Activated CD4-positive, alpha-beta memory T cell treated with anti-CD3 and anti-CD28 coated beads, Interleukin-2, amount 10 ng/mL, durations not matched to agents 7 days and 5 days (primary cell): ENCODE results near the gene ZNF595. TPM values are rescaled to one million over a fixed set of nuclear protein-coding genes. Genes with fewer than 3 reads are reported as not detected.
"Not testable (repeated sequence)": the region's sequence is repeated elsewhere in the genome, so short reads cannot be mapped to it uniquely, and the experiment has no call there.

Experiments
- CTCF ChIA-PET: fragments of 350-600 bp; sonication (Branson Sonifier 250); formaldehyde crosslinking; loops from one replicate; lab custom pipeline; 2021; ENCODE audit warnings: antibody characterized with exemption, inconsistent platforms; lab: Charles Lee
- POLR2A ChIA-PET: fragments of 350-600 bp; sonication (Branson Sonifier 250); formaldehyde crosslinking; loops from one replicate; lab custom pipeline; 2021; ENCODE audit warnings: antibody characterized with exemption; lab: Charles Lee
- DNase-seq: peaks from one replicate; pipeline ENCODE4 v3.0.0-alpha.2; 2020
- H3K27ac Mint-ChIP-seq: one replicate; pipeline ENCODE4 v1.8.0; 2021; ENCODE audit warnings: mild to moderate bottlenecking, mixed read lengths
- H3K27me3 Mint-ChIP-seq: one replicate; pipeline ENCODE4 v1.8.0; 2021; ENCODE audit warnings: mixed read lengths
- H3K36me3 Mint-ChIP-seq: one replicate; pipeline ENCODE4 v1.8.0; 2021; ENCODE audit warnings: low read depth, mixed read lengths
- H3K4me1 Mint-ChIP-seq: one replicate; pipeline ENCODE4 v1.8.0; 2021; ENCODE audit warnings: mixed read lengths
- H3K4me3 Mint-ChIP-seq: one replicate; pipeline ENCODE4 v1.8.0; 2021; ENCODE audit warnings: mild to moderate bottlenecking, mixed read lengths
- H3K9me3 Mint-ChIP-seq: one replicate; pipeline ENCODE4 v1.8.0; 2021; ENCODE audit warnings: mixed read lengths
- total RNA-seq, 2 experiments: library from RNA; stranded (reverse); gene quantifications; one replicate each; pipeline ENCODE4 v1.2.3, GENCODE V29; 2021

ZNF595 gene
- total RNA-seq, 2 experiments from 2014 or later = 4.2 to 5.5 TPM

DNA sequence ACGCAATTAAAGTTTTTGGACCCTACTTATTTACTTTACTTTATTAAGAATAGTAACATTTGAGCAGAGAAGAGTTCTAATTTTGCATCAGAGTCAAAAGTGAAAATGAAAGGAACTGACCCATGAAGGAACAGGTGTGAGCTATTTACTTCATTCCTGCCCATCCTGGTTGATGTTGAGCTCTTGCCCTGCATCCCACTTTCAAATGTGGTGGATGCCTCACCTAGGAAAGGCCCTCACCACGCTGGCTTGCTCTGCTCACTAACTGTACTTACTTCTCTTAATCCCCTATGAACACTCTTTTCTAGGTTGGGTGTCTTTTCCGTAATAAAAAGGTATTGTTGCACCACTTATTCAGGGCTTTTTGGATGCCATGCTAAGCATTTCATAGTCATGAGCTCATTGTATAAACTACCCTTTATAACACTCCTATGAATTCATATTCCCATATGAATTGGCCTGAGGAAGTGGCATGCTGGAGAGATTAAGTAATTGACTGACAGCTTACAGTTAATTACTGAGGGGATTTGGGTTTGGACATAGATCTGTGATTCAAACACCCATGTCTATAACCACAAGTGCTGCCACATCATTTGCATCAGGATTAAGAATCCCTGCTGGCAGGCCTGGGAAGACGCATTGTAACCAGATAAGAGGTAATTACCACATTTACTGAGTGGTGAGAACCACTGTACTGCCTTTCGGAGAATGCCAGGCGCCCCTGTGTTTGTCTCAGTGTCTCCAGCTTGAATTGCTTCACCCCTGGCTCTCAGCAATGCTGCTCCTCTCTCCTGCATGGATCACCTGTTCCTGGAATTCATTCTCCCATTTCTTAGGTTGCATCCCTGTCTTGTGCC is 16.3 kb upstream of the ZNF595 start:
- H3K27me3 Mint-ChIP-seq, H3K27ac Mint-ChIP-seq, H3K4me1 Mint-ChIP-seq, H3K9me3 Mint-ChIP-seq, H3K4me3 Mint-ChIP-seq, DNase-seq, H3K36me3 Mint-ChIP-seq, POLR2A ChIA-PET: not testable (repeated sequence)
- CTCF ChIA-PET = interaction anchor here (1.8 kb wide), 1 partner anchor 9 kb away, joined by 3 read pairs; no protein-coding TSS in a partner anchor

DNA sequence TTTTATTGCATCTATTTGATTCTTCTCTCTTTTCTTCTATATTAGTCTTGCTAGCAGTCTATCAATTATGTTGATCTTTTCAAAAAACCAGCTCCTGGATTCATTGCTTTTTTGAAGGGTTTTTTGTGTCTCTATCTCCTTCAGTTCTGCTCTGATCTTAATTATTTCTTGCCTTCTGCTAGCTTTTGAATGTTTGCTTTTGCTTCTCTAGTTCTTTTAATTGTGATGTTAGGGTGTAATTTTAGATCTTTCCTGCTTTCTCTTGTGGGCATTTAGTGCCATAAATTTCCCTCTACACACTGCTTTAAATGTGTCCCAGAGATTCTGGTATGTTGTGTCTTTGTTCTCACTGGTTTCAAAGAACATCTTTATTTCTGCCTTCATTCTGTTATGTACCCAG is 14.9 kb upstream of the ZNF595 start:
- H3K36me3 Mint-ChIP-seq, H3K27ac Mint-ChIP-seq, DNase-seq, H3K9me3 Mint-ChIP-seq, CTCF ChIA-PET, H3K4me1 Mint-ChIP-seq, POLR2A ChIA-PET, H3K4me3 Mint-ChIP-seq, H3K27me3 Mint-ChIP-seq: not testable (repeated sequence)

DNA sequence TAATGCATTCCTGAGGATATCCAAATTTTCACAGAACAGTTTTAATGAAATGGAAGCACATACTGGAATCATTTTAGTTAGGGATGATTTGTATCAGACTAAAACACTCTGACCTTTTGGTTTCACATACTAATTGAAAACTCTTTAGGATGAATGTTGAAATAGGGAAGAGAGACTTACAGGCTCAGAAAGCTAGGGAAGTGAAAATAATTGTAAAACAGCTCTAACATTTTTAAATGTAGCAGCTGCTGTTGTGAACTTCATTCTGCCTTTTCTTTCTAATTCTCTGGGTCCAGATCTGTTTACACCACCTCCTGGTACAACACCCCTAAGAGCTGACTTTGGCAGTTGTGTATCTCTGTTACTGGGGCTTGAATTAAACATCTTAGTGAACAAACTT is 9.7 kb upstream of the ZNF595 start:
- H3K9me3 Mint-ChIP-seq, H3K36me3 Mint-ChIP-seq, H3K4me3 Mint-ChIP-seq, H3K4me1 Mint-ChIP-seq, DNase-seq, POLR2A ChIA-PET, H3K27ac Mint-ChIP-seq, H3K27me3 Mint-ChIP-seq: not testable (repeated sequence)
- CTCF ChIA-PET = interaction anchor here (0.6 to 1.2 kb wide), 2 partner anchors 15 to 54 kb away, joined by 3 read pairs; no protein-coding TSS in a partner anchor

DNA sequence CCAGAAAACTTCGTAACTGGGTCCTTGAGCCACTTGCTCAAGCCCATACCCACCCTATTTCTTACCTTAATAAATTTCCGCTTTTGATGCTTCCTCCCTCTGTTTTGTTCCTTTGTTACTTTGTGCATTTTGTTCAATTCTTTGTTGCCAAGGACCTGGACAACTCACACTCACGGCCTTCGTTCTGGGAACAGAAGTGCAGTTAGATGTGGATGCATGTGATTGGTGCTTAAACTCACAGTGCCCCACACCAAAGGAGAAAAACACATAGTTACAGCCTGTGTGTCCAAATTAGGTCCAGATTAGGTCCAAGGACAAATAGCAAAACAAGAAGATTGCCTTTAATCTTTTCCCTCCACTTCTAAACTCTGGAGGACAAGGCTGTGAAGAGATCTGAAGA is 1.9 kb upstream of the ZNF595 start:
- H3K4me1 Mint-ChIP-seq, CTCF ChIA-PET, H3K27me3 Mint-ChIP-seq, H3K4me3 Mint-ChIP-seq, H3K36me3 Mint-ChIP-seq, H3K9me3 Mint-ChIP-seq, DNase-seq, H3K27ac Mint-ChIP-seq: not testable (repeated sequence)
- POLR2A ChIA-PET = interaction anchor here (0.9 kb wide), 1 partner anchor 191 kb away, joined by 3 read pairs; no protein-coding TSS in a partner anchor

DNA sequence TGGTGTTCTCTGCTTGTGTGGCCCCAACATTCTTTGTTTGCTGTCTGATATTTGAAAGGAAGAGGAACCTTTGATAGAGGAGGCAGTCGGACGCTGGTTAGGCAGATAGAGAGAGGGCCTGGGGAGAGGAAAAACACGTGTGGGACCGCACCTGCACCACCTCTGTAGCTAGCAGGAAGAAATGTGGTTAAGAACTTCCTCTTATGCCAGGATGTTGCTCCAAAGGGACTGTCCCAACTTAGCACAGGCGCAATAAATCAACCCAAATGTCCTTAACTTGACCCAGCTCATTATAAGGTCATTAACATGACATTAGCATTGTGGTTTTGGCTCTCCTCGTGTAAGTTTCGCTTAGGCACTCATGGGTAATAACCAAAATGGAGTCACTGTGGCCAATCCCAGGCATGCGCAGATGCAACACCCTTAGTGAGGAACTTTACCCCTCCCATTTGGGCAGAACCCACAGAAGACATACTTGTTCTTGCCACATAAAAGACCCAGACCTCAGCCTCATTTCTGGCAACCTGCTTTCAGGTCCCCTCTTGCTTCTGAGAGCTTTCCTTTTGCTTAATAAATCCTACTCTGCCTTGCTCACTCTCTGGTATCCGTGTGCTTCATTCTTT is 1.4 kb upstream of the ZNF595 start:
- POLR2A ChIA-PET = interaction anchor here (0.6 to 2.6 kb wide), 4 partner anchors 73 to 443 kb away, joined by 3 to 16 read pairs (median 4); partner anchors contain the start of gene ZNF718
- DNase-seq = peak; percentile 21
- H3K4me3 Mint-ChIP-seq, H3K9me3 Mint-ChIP-seq, CTCF ChIA-PET, H3K27ac Mint-ChIP-seq, H3K27me3 Mint-ChIP-seq, H3K4me1 Mint-ChIP-seq, H3K36me3 Mint-ChIP-seq: not testable (repeated sequence)

DNA sequence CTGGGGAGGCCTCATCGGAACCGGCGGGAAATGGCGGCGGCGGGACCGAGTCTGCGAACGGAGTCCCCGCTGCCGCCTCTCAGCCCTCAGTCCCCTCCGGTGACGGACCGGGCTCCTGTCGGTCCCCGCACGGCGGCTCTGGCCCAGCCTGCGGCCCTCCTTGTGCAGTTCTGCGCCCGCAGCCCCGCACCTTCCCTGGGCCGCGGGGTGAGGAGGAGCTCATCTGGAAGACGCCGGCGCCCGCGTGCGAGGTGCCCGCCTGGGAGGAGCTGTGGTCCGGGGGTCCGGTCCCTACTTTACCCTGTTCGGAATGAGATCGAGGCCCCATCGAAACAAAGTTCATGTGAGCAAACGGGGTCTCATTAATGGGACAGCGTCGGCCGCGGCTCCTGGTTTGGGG is 400 bp downstream of the ZNF595 start:
- POLR2A ChIA-PET = interaction anchor here (0.9 to 2.6 kb wide), 5 partner anchors 9 to 420 kb away, joined by 3 to 16 read pairs (median 4); partner anchors contain the start of gene ZNF718
- not testable (repeated sequence) for H3K9me3 Mint-ChIP-seq, H3K36me3 Mint-ChIP-seq, DNase-seq, H3K4me3 Mint-ChIP-seq, H3K27ac Mint-ChIP-seq, H3K27me3 Mint-ChIP-seq, H3K4me1 Mint-ChIP-seq
- CTCF ChIA-PET = interaction anchor here (1.5 kb wide), 1 partner anchor 71 kb away, joined by 3 read pairs; the partner anchor contains the start of gene ZNF718

DNA sequence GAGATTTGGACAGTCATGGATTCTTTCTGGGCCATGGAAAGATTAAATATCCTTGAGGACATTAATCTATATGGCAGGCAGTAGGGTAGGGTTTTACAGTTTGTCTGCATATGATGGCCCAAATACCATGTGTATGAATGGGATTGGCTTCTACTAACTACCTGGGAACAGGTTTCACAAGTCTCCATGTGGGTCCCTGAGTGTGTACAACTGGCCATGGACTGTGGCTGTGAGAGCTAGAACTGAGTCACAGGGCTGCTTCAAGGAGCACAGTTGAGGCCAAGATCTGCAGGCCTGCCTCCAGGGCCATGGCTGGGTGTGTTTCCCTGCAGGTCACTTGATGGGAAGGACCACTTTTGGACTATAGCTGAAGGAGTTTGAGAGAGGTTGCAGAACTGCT is 11.6 kb downstream of the ZNF595 start:
- H3K4me1 Mint-ChIP-seq, DNase-seq, H3K4me3 Mint-ChIP-seq, CTCF ChIA-PET, H3K27ac Mint-ChIP-seq, POLR2A ChIA-PET, H3K27me3 Mint-ChIP-seq: not testable (repeated sequence)
- Mint-ChIP-seq H3K36me3 (peaks cover 14% of the 10 kb centered on the region), H3K9me3 (peaks cover 11% of the 10 kb centered on the region)

DNA sequence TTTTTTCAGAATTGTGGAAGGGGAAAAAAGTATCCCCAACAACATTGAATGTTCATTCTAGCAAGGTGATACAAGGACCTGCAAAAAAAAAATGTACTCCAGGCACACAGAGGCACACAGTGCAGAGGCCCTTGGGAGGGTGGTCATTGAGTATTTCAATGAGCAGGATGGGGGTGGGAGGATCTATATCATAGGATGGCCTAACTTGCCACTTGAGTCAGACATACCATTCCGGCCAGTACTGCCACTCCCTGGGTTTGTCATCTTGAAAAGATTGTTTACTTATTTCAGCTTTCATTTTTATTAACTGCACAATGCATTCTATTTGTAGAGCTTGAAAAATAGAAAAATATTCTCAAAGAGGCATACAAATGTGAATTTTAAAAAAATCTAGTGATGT is 18.7 kb downstream of the ZNF595 start:
- ChIA-PET CTCF (no interaction called here), POLR2A (no interaction called here)
- Mint-ChIP-seq H3K27ac (no peak overlapping the region), H3K4me3 (no peak overlapping the region), H3K27me3 (no peaks in the 10 kb centered on the region), H3K9me3 (peaks cover 49% of the 10 kb centered on the region), H3K36me3 (peaks cover 59% of the 10 kb centered on the region), H3K4me1 (no peaks in the 10 kb centered on the region)
- DNase-seq = no peak

DNA sequence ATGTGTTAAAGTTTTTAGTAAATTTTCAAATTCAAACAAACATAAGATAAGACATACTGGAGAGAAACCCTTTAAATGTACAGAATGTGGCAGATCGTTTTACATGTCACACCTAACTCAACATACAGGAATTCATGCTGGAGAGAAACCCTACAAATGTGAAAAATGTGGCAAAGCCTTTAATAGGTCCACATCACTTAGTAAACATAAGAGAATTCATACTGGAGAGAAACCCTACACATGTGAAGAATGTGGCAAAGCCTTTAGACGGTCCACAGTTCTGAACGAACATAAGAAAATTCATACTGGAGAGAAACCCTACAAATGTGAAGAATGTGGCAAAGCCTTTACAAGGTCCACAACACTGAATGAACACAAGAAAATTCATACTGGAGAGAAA is 32.8 kb downstream of the ZNF595 start:
- ChIA-PET POLR2A (no interaction called here), CTCF (no interaction called here)
- H3K4me3 Mint-ChIP-seq = no peak overlapping the region

DNA sequence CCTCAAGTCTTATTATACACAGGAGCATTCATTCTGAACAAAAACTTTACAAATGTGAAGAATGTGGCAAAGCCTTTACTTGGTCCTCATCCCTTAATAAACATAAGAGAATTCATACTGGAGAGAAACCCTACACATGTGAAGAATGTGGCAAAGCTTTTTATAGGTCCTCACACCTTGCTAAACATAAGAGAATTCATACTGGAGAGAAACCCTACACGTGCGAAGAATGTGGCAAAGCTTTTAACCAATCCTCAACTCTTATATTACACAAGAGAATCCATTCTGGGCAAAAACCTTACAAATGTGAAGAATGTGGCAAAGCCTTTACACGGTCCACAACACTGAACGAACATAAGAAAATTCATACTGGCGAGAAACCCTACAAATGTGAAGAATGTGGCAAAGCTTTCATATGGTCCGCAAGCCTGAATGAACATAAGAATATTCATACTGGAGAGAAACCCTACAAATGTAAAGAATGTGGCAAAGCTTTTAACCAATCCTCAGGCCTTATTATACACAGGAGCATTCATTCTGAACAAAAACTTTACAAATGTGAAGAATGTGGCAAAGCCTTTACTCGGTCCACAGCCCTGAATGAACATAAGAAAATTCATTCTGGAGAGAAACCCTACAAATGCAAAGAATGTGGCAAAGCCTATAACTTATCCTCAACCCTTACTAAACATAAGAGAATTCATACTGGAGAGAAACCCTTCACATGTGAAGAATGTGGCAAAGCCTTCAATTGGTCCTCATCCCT is 33.6 kb downstream of the ZNF595 start:
- peaks cover 60% of the 10 kb centered on the region for H3K9me3 Mint-ChIP-seq
- POLR2A ChIA-PET, H3K27me3 Mint-ChIP-seq, H3K27ac Mint-ChIP-seq, H3K4me3 Mint-ChIP-seq, CTCF ChIA-PET, H3K4me1 Mint-ChIP-seq, DNase-seq: not testable (repeated sequence)
- H3K36me3 Mint-ChIP-seq = peaks cover 51% of the 10 kb centered on the region

More for the DNA sequence above, 32.8 kb downstream of the ZNF595 start:
- no peak for DNase-seq
- Mint-ChIP-seq H3K4me1 (no peaks in the 10 kb centered on the region), H3K27ac (no peak overlapping the region), H3K27me3 (no peaks in the 10 kb centered on the region), H3K9me3 (peaks cover 59% of the 10 kb centered on the region), H3K36me3 (peaks cover 53% of the 10 kb centered on the region)

DNA sequence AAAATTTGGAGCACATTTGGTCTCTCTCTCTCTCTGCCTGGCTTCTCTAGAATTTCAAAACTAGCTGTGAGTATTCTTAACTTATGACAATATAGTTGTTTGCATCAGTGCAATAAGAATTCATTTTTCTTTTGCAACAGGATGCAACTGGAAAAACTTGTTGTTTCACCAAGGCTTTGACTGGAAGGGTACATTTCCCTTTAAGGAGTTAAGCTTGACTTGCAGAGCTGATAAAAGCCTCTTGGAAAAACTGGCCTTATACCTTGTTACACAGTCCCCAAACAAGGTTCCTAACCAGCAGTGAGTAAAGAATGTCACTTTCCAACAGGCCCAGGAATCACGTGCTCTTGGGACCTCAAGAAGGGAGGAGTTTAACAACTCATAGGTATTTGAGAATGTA is 45.3 kb downstream of the ZNF595 start:
- Mint-ChIP-seq H3K4me1 (no peaks in the 10 kb centered on the region), H3K4me3 (no peak overlapping the region), H3K9me3 (peaks cover 51% of the 10 kb centered on the region), H3K36me3 (peaks cover 7% of the 10 kb centered on the region), H3K27me3 (no peaks in the 10 kb centered on the region), H3K27ac (no peak overlapping the region)
- ChIA-PET CTCF (interaction anchor here (1.2 kb wide), 1 partner anchor 10 kb away, joined by 3 read pairs; no protein-coding TSS in a partner anchor), POLR2A (no interaction called here)
- no peak for DNase-seq

DNA sequence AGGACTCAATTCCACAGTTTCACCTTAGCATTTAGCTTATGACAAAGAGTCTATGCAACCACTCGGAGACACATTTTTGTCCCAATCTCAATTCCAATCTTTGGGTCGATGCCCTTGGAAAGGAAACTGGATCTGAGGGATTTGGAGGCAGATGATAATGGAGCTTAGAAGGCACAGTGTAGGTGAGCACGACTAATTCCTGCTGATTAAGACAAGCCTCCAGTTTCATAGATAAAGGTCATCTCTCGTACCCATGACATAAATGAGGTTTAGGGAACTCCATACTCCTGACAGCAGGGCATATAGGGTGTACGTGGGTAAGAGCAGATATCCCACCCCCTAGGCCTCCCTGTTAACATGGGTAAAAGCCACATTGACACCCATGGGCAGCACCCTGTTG is 46.7 kb downstream of the ZNF595 start:
- Mint-ChIP-seq H3K4me3 (no peak overlapping the region), H3K36me3 (peaks cover 9% of the 10 kb centered on the region)

DNA sequence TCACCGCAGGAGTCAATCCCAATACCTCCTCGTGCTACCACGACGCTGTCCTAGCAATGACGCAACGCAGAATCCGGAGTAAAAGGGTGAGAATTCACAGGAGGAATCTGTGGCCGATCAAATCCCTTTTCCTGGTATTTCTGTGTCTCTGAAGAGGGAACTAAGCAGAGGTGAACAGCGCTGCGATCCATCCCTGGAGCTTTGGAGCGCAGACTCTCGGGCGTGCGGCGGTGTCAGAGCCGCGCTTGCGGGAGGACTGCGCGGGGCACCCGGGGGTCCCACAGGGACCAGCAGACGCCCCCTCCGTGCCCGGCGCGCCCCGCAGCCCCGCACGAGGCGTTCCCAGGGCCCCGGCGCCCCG is 53.9 kb downstream of the ZNF595 start:
- ChIA-PET CTCF (no interaction called here), POLR2A (no interaction called here)
- H3K27me3 Mint-ChIP-seq = peaks cover 19% of the 10 kb centered on the region
- DNase-seq = no peak
- no peaks in the 10 kb centered on the region for H3K4me1 Mint-ChIP-seq
- peaks cover 73% of the 10 kb centered on the region for H3K9me3 Mint-ChIP-seq
- H3K4me3 Mint-ChIP-seq = no peak overlapping the region
- peaks cover 19% of the 10 kb centered on the region for H3K36me3 Mint-ChIP-seq
- H3K27ac Mint-ChIP-seq = no peak overlapping the region

More for the DNA sequence above, 46.7 kb downstream of the ZNF595 start:
- peaks cover 45% of the 10 kb centered on the region for H3K9me3 Mint-ChIP-seq
- ChIA-PET POLR2A (no interaction called here), CTCF (no interaction called here)
- DNase-seq = no peak
- H3K27ac Mint-ChIP-seq = no peak overlapping the region
- no peaks in the 10 kb centered on the region for H3K27me3 Mint-ChIP-seq
- H3K4me1 Mint-ChIP-seq = no peaks in the 10 kb centered on the region
